ENCODE data around the gene SLC16A1. TPM values are rescaled to one million over a fixed set of nuclear protein-coding genes. Genes with fewer than 3 reads are reported as not detected.

SLC16A1 gene
- total RNA-seq, 4 donors from 2014 or later = 27.9 to 46.5 (median 36.9) TPM

Small RNAs within 50 kb of the gene (small RNA-seq; reads per million reads assigned to genes)
- 0 reads per million in 4 donors for gene AL390729.2

Other genes starting within 250 kb of the SLC16A1 start
- gene RHOC, start 249.1 kb downstream of the SLC16A1 start, total RNA-seq = 100 to 1,000 TPM; 183 to 354 (median 240) TPM
- gene PPM1J, start 240.9 kb downstream of the SLC16A1 start, total RNA-seq = 1 to 10 TPM in 2 of 4 donors, under 1 TPM in 2; 0.35 to 2.8 (median 1.7) TPM
- gene LRIG2, start 117.0 kb upstream of the SLC16A1 start, total RNA-seq = 10 to 100 TPM in 2 of 4 donors, 1 to 10 TPM in 2; 8.6 to 13.6 (median 10.7) TPM

Data from gastroesophageal sphincter (tissue), 4 donors.